Measurements from ENCODE around the gene RAPH1. TPM values are rescaled to one million over a fixed set of nuclear protein-coding genes. Genes with fewer than 3 reads are reported as not detected.
"Not testable (repeated sequence)": the region's sequence is repeated elsewhere in the genome, so short reads cannot be mapped to it uniquely, and the experiment has no call there.

RAPH1 gene
- total RNA-seq, 1 experiment from 2014 or later: 31.4 TPM

GRCh38 chr2:203431391-203432185, 103.5 kb downstream of the RAPH1 start:
- in situ Hi-C loops (cut with HindIII; ENCODE audit: low pct_unique_long_range_greater_than_20kb, low sequenced_read_pairs): no loop called here
- no TSS peak for BruUV-seq (replicated peaks)
- POLR2A ChIA-PET: no interaction called here

GRCh38 chr2:203429643-203430042, 105.5 kb downstream of the RAPH1 start:
- H3K4me3 ChIP-seq (ENCODE audit: low read depth in 2 of 2, low read length in 2 of 2); H3K27me3 ChIP-seq (ENCODE audit: control insufficient read depth, insufficient read depth, low read length); ATAC-seq; BruUV-seq (replicated peaks); DNase-seq (ENCODE audit: low read depth, low spot score); in situ Hi-C loops (cut with HindIII; ENCODE audit: low pct_unique_long_range_greater_than_20kb, low sequenced_read_pairs); H3K27ac ChIP-seq (ENCODE audit: low read length); H3K36me3 ChIP-seq (ENCODE audit: control insufficient read depth, insufficient read depth, low read length); intact Hi-C loops (cut with micrococcal nuclease; ENCODE audit: unreplicated experiment); H3K9me3 ChIP-seq (ENCODE audit: control insufficient read depth, insufficient read depth, low read depth, low read length); H3K4me1 ChIP-seq (ENCODE audit: control insufficient read depth, insufficient read depth, low read length): not testable (repeated sequence)
- POLR2A ChIA-PET: interaction anchor here (0.7 kb wide), 1 partner anchor 63 kb away, joined by 3 read pairs; no protein-coding TSS in a partner anchor
- CTCF ChIA-PET: interaction anchor here (1.2 kb wide), 1 partner anchor 24 kb away, joined by 3 read pairs; no protein-coding TSS in a partner anchor

More at GRCh38 chr2:203431391-203432185, 103.5 kb downstream of the RAPH1 start:
- no peak for ATAC-seq
- Histone ChIP-seq H3K4me3 (ENCODE audit: low read depth in 2 of 2, low read length in 2 of 2) (no peak overlapping the region), H3K27me3 (ENCODE audit: control insufficient read depth, insufficient read depth, low read length) (no peaks in the 10 kb centered on the region), H3K27ac (ENCODE audit: low read length) (no peak overlapping the region), H3K4me1 (ENCODE audit: control insufficient read depth, insufficient read depth, low read length) (no peaks in the 10 kb centered on the region; the same call in 1 of the 2 replicates), H3K9me3 (ENCODE audit: control insufficient read depth, insufficient read depth, low read depth, low read length) (no peaks in the 10 kb centered on the region), H3K36me3 (ENCODE audit: control insufficient read depth, insufficient read depth, low read length) (peaks cover 7% of the 10 kb centered on the region; the same call in 1 of the 2 replicates)
- CTCF ChIA-PET: interaction anchor here (0.6 to 0.7 kb wide), 3 partner anchors 170 to 586 kb away, joined by 4 to 6 read pairs (median 5); no protein-coding TSS in a partner anchor
- DNase-seq (ENCODE audit: low read depth, low spot score): no peak
- TF ChIP-seq CTCF (IDR thresholded peaks at IDR 0.05): no peak
- intact Hi-C loops (cut with micrococcal nuclease; ENCODE audit: unreplicated experiment): no loop called here

GRCh38 chr2:203427061-203427460, 108.0 kb downstream of the RAPH1 start:
- TF ChIP-seq SIN3A (IDR thresholded peaks at IDR 0.05; ENCODE audit: borderline replicate concordance, insufficient read depth, low read depth, low read length) (no peak), REST (IDR thresholded peaks at IDR 0.05; ENCODE audit: insufficient read depth in 1 of 2, low read depth in 2 of 2, low read length in 1 of 2) (no peak), TCF7L2 (IDR thresholded peaks at IDR 0.05; ENCODE audit: low read depth, low read length) (no peak), POLR2AphosphoS5 (IDR thresholded peaks at IDR 0.05; ENCODE audit: low read depth, low read length) (no peak), CTCF (IDR thresholded peaks at IDR 0.05) (no peak)
- no peak for DNase-seq (ENCODE audit: low read depth, low spot score)
- Histone ChIP-seq H3K9me3 (ENCODE audit: control insufficient read depth, insufficient read depth, low read depth, low read length) (no peaks in the 10 kb centered on the region), H3K27ac (ENCODE audit: low read length) (no peak overlapping the region), H3K27me3 (ENCODE audit: control insufficient read depth, insufficient read depth, low read length) (no peaks in the 10 kb centered on the region), H3K4me3 (ENCODE audit: low read depth in 2 of 2, low read length in 2 of 2) (no peak overlapping the region), H3K36me3 (ENCODE audit: control insufficient read depth, insufficient read depth, low read length) (peaks cover 5% of the 10 kb centered on the region; the same call in 1 of the 2 replicates), H3K4me1 (ENCODE audit: control insufficient read depth, insufficient read depth, low read length) (no peaks in the 10 kb centered on the region)
- no TSS peak for BruUV-seq (replicated peaks)
- in situ Hi-C loops (cut with HindIII; ENCODE audit: low pct_unique_long_range_greater_than_20kb, low sequenced_read_pairs): no loop called here
- no peak for ATAC-seq
- POLR2A ChIA-PET: no interaction called here
- intact Hi-C loops (cut with micrococcal nuclease; ENCODE audit: unreplicated experiment): no loop called here
- CTCF ChIA-PET: no interaction called here

Measured in Panc1 (cell line).